ENCODE measurements around the gene MORN5. TPM values are rescaled to one million over a fixed set of nuclear protein-coding genes. Genes with fewer than 3 reads are reported as not detected.

MORN5 gene
- total and polyA plus RNA-seq, 9 of the 15 experiments (the other 6 are each of a cell fraction or from before 2014, with no cell fraction given) = not detected

GRCh38 chr9:122180633-122181032 is 20.9 kb downstream of the MORN5 start (continued):
- TF ChIP-seq JUN (IDR thresholded peaks at IDR 0.05; ENCODE audit: borderline replicate concordance, low read depth, low read length) (0 out of 2 replicates have a peak, but pooled peaks have one; percentile 54), JUN (CRISPR knock-in tag; IDR thresholded peaks at IDR 0.05; ENCODE audit: borderline replicate concordance) (no peak), SNIP1 (IDR thresholded peaks at IDR 0.05; ENCODE audit: low read depth) (no peak), KLF13 (tag; IDR thresholded peaks at IDR 0.05; ENCODE audit: borderline replicate concordance, low read depth) (no peak), CTBP1 (IDR thresholded peaks at IDR 0.05; ENCODE audit: borderline replicate concordance) (peak; percentile 66; the same call in 1 of the 2 replicates), NBN (IDR thresholded peaks at IDR 0.05; ENCODE audit: low read depth) (no peak), MCM3 (IDR thresholded peaks at IDR 0.05) (no peak), ZNF79 (CRISPR knock-in tag; IDR thresholded peaks at IDR 0.05; ENCODE audit: low read depth) (no peak), SIRT6 (IDR thresholded peaks at IDR 0.05; ENCODE audit: low read depth, low read length) (no peak), ZNF165 (CRISPR knock-in tag; IDR thresholded peaks at IDR 0.05; ENCODE audit: borderline replicate concordance) (no peak), GTF2F1 (IDR thresholded peaks at IDR 0.05; ENCODE audit: low read depth, low read length) (no peak), CEBPB (tag; IDR thresholded peaks at IDR 0.05) (peak; percentile 43; the same call in 1 of the 2 replicates), ZNF583 (CRISPR knock-in tag; IDR thresholded peaks at IDR 0.05) (no peak), SMARCE1 (IDR thresholded peaks at IDR 0.05) (no peak), ZNF347 (CRISPR knock-in tag; IDR thresholded peaks at IDR 0.05; ENCODE audit: low read depth) (no peak), NR3C1 (CRISPR knock-in tag; IDR thresholded peaks at IDR 0.05) (no peak), THRAP3 (IDR thresholded peaks at IDR 0.05; ENCODE audit: borderline replicate concordance) (no peak), ZNF12 (CRISPR knock-in tag; IDR thresholded peaks at IDR 0.05) (no peak), ARID1B (IDR thresholded peaks at IDR 0.05) (0 out of 2 replicates have a peak, but pooled peaks have one; percentile 48), BDP1 (IDR thresholded peaks at IDR 0.05; ENCODE audit: insufficient read depth, insufficient read length) (no peak), RCOR1 (IDR thresholded peaks at IDR 0.05; ENCODE audit: borderline replicate concordance in 1 of 2, low read depth in 2 of 2, low read length in 2 of 2) (peak in 1 of 2 experiments; percentile 66; a peak in 2 of 4 replicates), CREB5 (CRISPR knock-in tag; IDR thresholded peaks at IDR 0.05) (no peak), CGGBP1 (CRISPR knock-in tag; IDR thresholded peaks at IDR 0.05) (no peak), MBD2 (IDR thresholded peaks at IDR 0.05; ENCODE audit: borderline replicate concordance, low read depth) (no peak), TEAD2 (tag; IDR thresholded peaks at IDR 0.05) (no peak), KLF10 (CRISPR knock-in tag; IDR thresholded peaks at IDR 0.05) (no peak), EP300 (IDR thresholded peaks at IDR 0.05; ENCODE audit: low read length) (0 out of 2 replicates have a peak, but pooled peaks have one; percentile 26), PHF20 (IDR thresholded peaks at IDR 0.05; ENCODE audit: partially characterized antibody) (no peak), POLR2AphosphoS2 (IDR thresholded peaks at IDR 0.05; ENCODE audit: low read length) (no peak), CREB1 (IDR thresholded peaks at IDR 0.05) (no peak), CREB1 (CRISPR knock-in tag; IDR thresholded peaks at IDR 0.05) (no peak), DNMT1 (IDR thresholded peaks at IDR 0.05) (no peak), FOXJ3 (CRISPR knock-in tag; IDR thresholded peaks at IDR 0.05) (no peak), ZNF124 (CRISPR knock-in tag; IDR thresholded peaks at IDR 0.05) (no peak)

Measured in K562 (cell line).